Measurements from ENCODE around the gene SPOUT1. TPM values are rescaled to one million over a fixed set of nuclear protein-coding genes. Genes with fewer than 3 reads are reported as not detected.

Gene SPOUT1
- 9.7 and 12.4 TPM in 2 replicates for total RNA-seq

DNA sequence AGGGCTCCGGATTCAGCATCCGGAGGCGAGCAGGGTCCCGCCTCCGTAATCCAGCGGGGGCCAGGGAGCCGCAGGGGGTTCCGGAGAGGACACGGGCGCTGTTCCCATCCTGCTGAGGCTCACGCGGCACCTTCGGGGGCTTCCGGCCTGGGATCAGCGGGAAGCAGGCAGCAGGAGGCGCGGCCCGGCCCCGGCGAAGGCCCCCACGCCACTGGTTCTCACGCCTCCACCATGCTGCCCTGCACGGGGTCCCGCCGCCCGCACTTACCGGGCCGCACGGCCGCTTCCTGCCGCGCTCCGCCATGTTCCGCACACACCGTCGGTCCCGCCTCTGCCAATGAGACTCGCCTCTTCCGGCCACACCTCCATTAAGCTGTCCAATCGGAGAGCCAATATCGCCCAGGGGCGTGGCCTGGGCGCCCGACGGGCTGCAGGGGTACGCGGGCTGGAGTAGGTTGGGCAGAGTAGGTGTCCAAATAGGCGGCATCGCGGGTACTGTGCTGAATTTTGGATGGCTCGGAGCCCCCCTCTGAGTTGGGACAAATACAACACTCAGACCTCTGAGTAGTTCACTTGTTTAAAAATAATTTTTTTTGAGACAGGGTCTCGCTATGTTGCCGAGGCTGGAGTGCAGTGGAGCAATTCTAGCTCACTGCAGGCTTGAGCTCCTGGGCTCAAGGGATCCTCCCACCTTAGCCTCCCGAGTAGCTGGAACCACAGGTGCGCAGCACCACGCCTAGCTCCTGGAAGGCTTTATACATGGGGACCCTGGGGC, at the start of gene SPOUT1:
SPOUT1 (minus strand) TSS at position 318 of the 775 bp plus-strand sequence; CDS start at position 304, 14 bp downstream.

GRCh38 chr9:128818099-128818838, 11.3 kb downstream of the SPOUT1 start, which contains the start of gene ENDOG:
ENDOG (plus strand) TSS chr9:128818500; CDS start chr9:128818685, 185 bp downstream.

GRCh38 chr9:128786681-128787601, 42.7 kb downstream of the SPOUT1 start, which contains the start of gene TBC1D13:
TBC1D13 (plus strand) TSS chr9:128787253; CDS start chr9:128787354, 101 bp downstream.

GRCh38 chr9:128771745-128772519, 57.7 kb downstream of the SPOUT1 start, which contains the start of gene ZER1:
ZER1 (minus strand) TSS chr9:128771927; CDS start chr9:128755565, 16,362 bp downstream.

Other genes starting within 250 kb of the SPOUT1 start
- 56.8 and 67.6 TPM in 2 replicates for gene DYNC2I2, start 172.9 kb downstream of the SPOUT1 start, total RNA-seq
- 652 and 693 TPM in 2 replicates for gene SET, start 140.6 kb downstream of the SPOUT1 start, total RNA-seq
- gene PKN3, start 127.3 kb downstream of the SPOUT1 start, total RNA-seq, result 2.8 TPM in 2 replicates
- gene ZDHHC12, start 105.7 kb downstream of the SPOUT1 start, total RNA-seq, result 23.3 and 27.0 TPM in 2 replicates
- gene ZER1, start 57.9 kb downstream of the SPOUT1 start, total RNA-seq, result 16.4 and 22.1 TPM in 2 replicates
- gene TBC1D13, start 42.5 kb downstream of the SPOUT1 start, total RNA-seq, result 10.2 and 10.9 TPM in 2 replicates
- 18.5 and 29.1 TPM in 2 replicates for gene ENDOG, start 11.3 kb downstream of the SPOUT1 start, total RNA-seq
- 7.6 and 10.3 TPM in 2 replicates for gene KYAT1, start 52.2 kb upstream of the SPOUT1 start, total RNA-seq
- gene LRRC8A, start 52.3 kb upstream of the SPOUT1 start, total RNA-seq, result 64.7 and 65.5 TPM in 2 replicates
- 5.7 and 9.8 TPM in 2 replicates for gene PHYHD1, start 91.2 kb upstream of the SPOUT1 start, total RNA-seq
- gene DOLK, start 117.8 kb upstream of the SPOUT1 start, total RNA-seq, result 28.4 and 30.3 TPM in 2 replicates
- gene NUP188, start 117.9 kb upstream of the SPOUT1 start, total RNA-seq, result 28.2 and 44.8 TPM in 2 replicates
- gene SH3GLB2, start 198.5 kb upstream of the SPOUT1 start, total RNA-seq, result 33.4 and 38.2 TPM in 2 replicates
- gene MIGA2, start 206.8 kb upstream of the SPOUT1 start, total RNA-seq, result 20.1 and 22.7 TPM in 2 replicates

All from aortic smooth muscle cell (primary cell).